K562 (cell line): ENCODE data around the gene NFYC. TPM values are rescaled to one million over a fixed set of nuclear protein-coding genes. Genes with fewer than 3 reads are reported as not detected.

ENCODE experiments used
- HOXB6 ChIP-seq: fragments of 250-450 bp; sonication (Bioruptor Pico); IDR thresholded peaks from 2 replicates; pipeline ENCODE4 v1.5.1; 2022; ENCODE audit warnings: mild to moderate bottlenecking, borderline replicate concordance
- MTA2 ChIP-seq: fragments of 450-650 bp; IDR thresholded peaks from 2 replicates; pipeline ENCODE4 v1.6.1; 2016; ENCODE audit warnings: low read depth
- MXD1 ChIP-seq: fragments of 250-450 bp; sonication (Bioruptor Pico); IDR thresholded peaks from 2 replicates; pipeline ENCODE4 v1.8.0; 2021; ENCODE audit warnings: borderline replicate concordance, mild to moderate bottlenecking, moderate library complexity; ENCODE audit not compliant: poor library complexity, severe bottlenecking
- ZNF3 ChIP-seq: fragments of 250-450 bp; sonication (Bioruptor Pico); IDR thresholded peaks from 2 replicates; pipeline ENCODE4 v1.5.0; 2021; ENCODE audit warnings: mild to moderate bottlenecking, moderate library complexity
- ZNF354B ChIP-seq: fragments of 250-450 bp; sonication (Bioruptor Pico); IDR thresholded peaks from 2 replicates; pipeline ENCODE4 v1.4.0; 2020
- ZNF407 ChIP-seq: fragments of 450-650 bp; IDR thresholded peaks from 2 replicates; pipeline ENCODE4 v1.6.1; 2016; ENCODE audit warnings: low read depth
- ZNF408 ChIP-seq: fragments of 250-450 bp; sonication (Bioruptor Pico); IDR thresholded peaks from 2 replicates; pipeline ENCODE4 v1.4.0; 2020; ENCODE audit warnings: low read depth, mild to moderate bottlenecking, moderate library complexity
- ZNF584 ChIP-seq: fragments of 200-800 bp; sonication (Bioruptor generic); IDR thresholded peaks from 2 replicates; pipeline ENCODE4 v1.6.1; 2016; ENCODE audit warnings: low read depth, mild to moderate bottlenecking, missing genetic modification characterization, missing compliant biosample characterization
- polyA plus RNA-seq, 8 experiments: library from polyadenylated mRNA; depleted of rRNA in 4 of 8; stranded (reverse) in 5 of 8; unstranded in 3 of 8; fragments of >200 nt; fragmentation: Nextera tagmentation in 2 of 8; fragmentation: Illumina TruSeq in 1 of 8; extraction: Ambion mirVana in 2 of 8; extraction: Trizol in 1 of 8; gene quantifications; 2 replicates each; pipeline versions ENCODE4 v1.2.1 to v1.2.3, GENCODE V29; 2011 to 2014; ENCODE audit warnings: inconsistent platforms in 1 of 8, missing spikeins in 1 of 8
- total RNA-seq, 7 experiments: library from RNA; depleted of rRNA in 6 of 7; stranded (reverse); fragments of >200 nt in 6 of 7; fragmentation: Illumina TruSeq in 2 of 7; extraction: Trizol in 2 of 7; gene quantifications; 2 replicates each; pipeline versions ENCODE4 v1.2.1 to v1.2.3, GENCODE V29; 2011 to 2021; ENCODE audit warnings: low replicate concordance in 1 of 7
- TF ChIP-seq, protein P1 (sequence below): fragments of 250-450 bp; sonication (Bioruptor Pico); IDR thresholded peaks from 2 replicates; pipeline ENCODE4 v1.8.0; 2022; ENCODE audit warnings: inconsistent platforms, mild to moderate bottlenecking, moderate library complexity, borderline replicate concordance
- TF ChIP-seq, protein P2 (sequence below): fragments of 250-450 bp; sonication (Bioruptor Pico); IDR thresholded peaks from 2 replicates; pipeline ENCODE4 v1.8.0; 2022; ENCODE audit warnings: moderate library complexity, mild to moderate bottlenecking, inconsistent platforms
- TF ChIP-seq, protein P3 (sequence below): fragments of 250-450 bp; sonication (Bioruptor Pico); IDR thresholded peaks from 2 replicates; pipeline ENCODE4 v1.4.0; 2020; ENCODE audit warnings: mild to moderate bottlenecking, moderate library complexity
- TF ChIP-seq, protein P4 (sequence below): fragments of 450-650 bp; formaldehyde crosslinking; conservative IDR thresholded peaks from 2 replicates; pipeline ENCODE4 v1.4.0; 2022; ENCODE audit warnings: mild to moderate bottlenecking, missing genetic modification characterization

Gene NFYC
- total and polyA plus RNA-seq, 9 of the 15 experiments (the other 6 are each of a cell fraction or from before 2014, with no cell fraction given): 4.8 to 59.8 (median 41.1) TPM

GRCh38 chr1:40711465-40712404 lies 20.2 kb downstream of the NFYC start (continued):
- TF ChIP-seq ZNF584 (CRISPR knock-in tag) (no peak), ZNF407 (no peak), ZNF408 (CRISPR knock-in tag) (no peak), ZNF3 (no peak), HOXB6 (CRISPR knock-in tag) (no peak), MXD1 (no peak), MTA2 (no peak), ZNF354B (CRISPR knock-in tag) (no peak)
- TF ChIP-seq, protein P1, sequence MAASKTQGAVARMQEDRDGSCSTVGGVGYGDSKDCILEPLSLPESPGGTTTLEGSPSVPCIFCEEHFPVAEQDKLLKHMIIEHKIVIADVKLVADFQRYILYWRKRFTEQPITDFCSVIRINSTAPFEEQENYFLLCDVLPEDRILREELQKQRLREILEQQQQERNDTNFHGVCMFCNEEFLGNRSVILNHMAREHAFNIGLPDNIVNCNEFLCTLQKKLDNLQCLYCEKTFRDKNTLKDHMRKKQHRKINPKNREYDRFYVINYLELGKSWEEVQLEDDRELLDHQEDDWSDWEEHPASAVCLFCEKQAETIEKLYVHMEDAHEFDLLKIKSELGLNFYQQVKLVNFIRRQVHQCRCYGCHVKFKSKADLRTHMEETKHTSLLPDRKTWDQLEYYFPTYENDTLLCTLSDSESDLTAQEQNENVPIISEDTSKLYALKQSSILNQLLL (CRISPR knock-in tag): no peak
- TF ChIP-seq, protein P2, sequence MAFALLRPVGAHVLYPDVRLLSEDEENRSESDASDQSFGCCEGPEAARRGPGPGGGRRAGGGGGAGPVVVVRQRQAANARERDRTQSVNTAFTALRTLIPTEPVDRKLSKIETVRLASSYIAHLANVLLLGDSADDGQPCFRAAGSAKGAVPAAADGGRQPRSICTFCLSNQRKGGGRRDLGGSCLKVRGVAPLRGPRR (CRISPR knock-in tag): no peak
- TF ChIP-seq, protein P3, sequence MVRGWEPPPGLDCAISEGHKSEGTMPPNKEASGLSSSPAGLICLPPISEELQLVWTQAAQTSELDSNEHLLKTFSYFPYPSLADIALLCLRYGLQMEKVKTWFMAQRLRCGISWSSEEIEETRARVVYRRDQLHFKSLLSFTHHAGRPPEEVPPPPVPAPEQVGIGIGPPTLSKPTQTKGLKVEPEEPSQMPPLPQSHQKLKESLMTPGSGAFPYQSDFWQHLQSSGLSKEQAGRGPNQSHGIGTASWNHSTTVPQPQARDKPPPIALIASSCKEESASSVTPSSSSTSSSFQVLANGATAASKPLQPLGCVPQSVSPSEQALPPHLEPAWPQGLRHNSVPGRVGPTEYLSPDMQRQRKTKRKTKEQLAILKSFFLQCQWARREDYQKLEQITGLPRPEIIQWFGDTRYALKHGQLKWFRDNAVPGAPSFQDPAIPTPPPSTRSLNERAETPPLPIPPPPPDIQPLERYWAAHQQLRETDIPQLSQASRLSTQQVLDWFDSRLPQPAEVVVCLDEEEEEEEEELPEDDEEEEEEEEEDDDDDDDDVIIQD: no peak
- TF ChIP-seq, protein P4, sequence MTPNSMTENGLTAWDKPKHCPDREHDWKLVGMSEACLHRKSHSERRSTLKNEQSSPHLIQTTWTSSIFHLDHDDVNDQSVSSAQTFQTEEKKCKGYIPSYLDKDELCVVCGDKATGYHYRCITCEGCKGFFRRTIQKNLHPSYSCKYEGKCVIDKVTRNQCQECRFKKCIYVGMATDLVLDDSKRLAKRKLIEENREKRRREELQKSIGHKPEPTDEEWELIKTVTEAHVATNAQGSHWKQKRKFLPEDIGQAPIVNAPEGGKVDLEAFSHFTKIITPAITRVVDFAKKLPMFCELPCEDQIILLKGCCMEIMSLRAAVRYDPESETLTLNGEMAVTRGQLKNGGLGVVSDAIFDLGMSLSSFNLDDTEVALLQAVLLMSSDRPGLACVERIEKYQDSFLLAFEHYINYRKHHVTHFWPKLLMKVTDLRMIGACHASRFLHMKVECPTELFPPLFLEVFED (CRISPR knock-in tag): no peak
